HG03432 (cell line): Measurements from ENCODE around the gene POU2AF1.
A peak's percentile ranks its signal among the peaks of the same experiment; 100 is the strongest.

Experiments
- ATAC-seq: cut with Tn5 transposase; IDR thresholded peaks from one replicate; pipeline ENCODE4 v1.9.1; 2021; ENCODE audit warnings: mild to moderate bottlenecking, moderate library complexity; ENCODE audit not compliant: unreplicated experiment

The POU2AF1 gene, protein sequence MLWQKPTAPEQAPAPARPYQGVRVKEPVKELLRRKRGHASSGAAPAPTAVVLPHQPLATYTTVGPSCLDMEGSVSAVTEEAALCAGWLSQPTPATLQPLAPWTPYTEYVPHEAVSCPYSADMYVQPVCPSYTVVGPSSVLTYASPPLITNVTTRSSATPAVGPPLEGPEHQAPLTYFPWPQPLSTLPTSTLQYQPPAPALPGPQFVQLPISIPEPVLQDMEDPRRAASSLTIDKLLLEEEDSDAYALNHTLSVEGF

DNA sequence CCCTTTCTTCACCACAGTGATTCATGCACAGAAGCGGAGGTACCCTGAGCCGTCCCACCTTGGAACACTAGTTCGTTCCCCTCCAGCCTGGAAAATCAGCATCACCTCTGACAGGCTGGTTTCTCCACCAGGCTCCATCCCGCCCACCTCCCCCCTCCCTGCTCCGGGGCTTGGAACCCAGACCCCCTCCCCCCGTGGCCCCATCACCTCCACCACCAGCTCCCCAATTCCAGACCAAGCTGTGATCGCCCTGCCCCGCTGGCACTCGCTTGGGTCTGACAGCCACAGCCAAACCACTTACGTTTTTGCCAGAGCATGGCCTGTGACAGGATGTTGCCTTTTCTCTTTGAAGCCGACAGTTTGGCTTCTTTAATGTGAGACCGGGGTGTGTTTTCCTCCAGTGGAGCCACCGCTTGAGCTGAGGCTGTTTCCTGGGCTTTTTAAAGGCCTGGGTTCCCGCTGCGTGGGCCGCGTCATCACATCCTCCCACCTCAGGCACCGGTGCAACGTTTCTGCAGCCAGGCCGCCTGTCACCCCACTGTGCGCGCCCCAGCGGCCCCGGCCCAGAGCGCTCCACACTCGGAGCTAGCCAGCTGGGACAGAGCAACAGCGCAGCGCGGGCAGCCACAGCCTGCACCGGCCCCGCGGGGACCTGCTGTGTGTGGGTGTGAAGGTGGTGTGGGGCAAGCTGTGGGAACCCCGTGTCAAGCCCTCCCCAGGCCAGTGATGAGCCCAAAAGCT is at the start of gene POU2AF1:
Gene POU2AF1, minus strand, starts transcription at position 415 of the 741 bp plus-strand sequence. Its CDS starts 98 bp downstream, at position 317.
- peak; percentile 75 for ATAC-seq

DNA sequence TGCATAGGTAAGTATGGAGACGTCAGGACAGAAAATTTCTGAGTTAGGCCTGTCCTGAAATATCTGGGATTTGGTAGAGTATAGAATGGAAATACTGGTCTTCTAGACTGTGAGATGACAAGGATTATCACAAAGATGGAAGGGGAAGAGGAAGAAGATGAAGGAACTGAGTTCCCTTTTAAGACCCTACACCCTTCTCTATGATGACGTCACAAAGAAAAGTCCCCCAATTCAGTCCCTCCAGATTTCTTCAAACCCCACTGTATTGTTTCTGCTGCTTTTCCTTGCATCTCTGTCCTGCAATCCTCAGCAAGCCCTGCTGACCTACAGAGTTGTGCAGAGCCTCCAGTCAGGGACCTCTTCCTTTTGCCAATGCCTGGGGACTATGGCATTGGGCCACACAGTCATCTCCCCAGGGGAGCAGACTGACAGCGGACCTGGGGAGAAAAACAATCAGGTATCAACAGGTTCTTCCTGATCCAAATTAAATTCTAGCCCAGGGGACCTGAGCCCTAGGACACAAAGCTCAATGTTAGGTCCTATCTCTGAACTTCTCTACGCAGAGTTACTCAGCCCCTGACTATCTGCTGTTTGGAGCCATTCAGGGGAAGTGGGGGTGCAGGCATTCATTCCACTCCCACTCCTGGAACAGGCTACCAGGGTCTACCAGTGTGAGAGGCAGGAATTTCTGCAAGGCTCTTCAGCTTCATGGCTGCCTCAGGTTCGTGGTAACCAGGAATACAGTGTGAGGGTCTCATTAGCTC is 49.2 kb upstream of the POU2AF1 start:
- ATAC-seq: no peak

DNA sequence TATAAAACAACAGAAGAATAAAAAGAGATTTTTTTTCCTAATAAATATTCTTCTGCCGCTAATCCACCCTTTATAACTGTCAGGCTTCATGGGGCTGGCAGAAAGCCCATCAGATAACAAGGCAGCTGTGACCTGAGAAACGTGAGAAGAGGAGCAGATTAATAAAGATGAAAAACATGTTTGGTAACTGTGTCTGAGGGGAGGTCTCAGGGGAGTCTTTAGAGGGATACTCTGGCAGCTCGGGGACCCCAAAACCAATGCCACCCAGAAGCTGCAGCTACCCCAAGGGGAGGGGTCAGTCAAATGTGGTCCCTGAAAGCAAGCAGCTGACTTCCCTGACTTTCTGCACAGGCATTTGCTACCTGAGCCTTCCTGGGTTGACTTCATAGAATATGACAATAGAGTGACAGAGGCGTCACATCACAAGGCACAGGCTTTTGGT is 48.4 kb upstream of the POU2AF1 start:
- ATAC-seq: no peak

DNA sequence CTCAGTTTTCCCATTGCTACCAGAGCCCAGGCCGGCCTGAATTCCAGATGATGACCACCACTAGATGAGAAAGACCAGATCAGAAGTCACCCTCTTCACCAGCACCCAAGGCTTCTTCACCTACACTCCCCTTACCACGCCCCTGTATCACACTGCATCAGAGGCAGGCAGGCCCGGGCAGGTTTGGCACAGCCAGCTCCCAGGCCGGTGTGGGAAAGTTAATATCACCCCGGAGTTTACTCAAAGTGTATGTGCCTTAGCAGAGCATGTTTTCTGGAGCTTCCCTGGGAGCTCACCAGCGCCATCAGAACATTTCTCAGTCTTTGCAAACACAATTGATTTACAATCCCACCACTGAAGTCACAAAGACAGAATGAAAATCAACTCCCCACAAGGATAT is 47.5 kb upstream of the POU2AF1 start:
- no peak for ATAC-seq

DNA sequence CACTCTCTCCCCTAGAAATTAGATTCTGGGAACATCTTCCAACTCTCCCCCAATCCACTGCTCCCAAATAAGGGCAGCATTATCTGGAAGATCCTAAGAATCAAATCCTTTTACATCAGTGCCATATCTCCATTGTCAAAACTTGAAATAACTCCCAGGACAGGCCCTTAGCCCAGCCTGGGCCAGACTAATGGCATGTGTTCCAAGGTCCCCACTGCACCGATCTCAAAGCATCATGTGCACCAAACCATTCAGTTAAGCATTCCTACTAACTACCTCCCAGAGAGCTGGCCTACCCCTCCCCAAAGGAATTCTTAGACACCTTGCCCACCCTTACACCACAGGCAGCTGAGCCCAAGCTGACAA is 44.2 kb upstream of the POU2AF1 start:
- peak; percentile 10 for ATAC-seq

DNA sequence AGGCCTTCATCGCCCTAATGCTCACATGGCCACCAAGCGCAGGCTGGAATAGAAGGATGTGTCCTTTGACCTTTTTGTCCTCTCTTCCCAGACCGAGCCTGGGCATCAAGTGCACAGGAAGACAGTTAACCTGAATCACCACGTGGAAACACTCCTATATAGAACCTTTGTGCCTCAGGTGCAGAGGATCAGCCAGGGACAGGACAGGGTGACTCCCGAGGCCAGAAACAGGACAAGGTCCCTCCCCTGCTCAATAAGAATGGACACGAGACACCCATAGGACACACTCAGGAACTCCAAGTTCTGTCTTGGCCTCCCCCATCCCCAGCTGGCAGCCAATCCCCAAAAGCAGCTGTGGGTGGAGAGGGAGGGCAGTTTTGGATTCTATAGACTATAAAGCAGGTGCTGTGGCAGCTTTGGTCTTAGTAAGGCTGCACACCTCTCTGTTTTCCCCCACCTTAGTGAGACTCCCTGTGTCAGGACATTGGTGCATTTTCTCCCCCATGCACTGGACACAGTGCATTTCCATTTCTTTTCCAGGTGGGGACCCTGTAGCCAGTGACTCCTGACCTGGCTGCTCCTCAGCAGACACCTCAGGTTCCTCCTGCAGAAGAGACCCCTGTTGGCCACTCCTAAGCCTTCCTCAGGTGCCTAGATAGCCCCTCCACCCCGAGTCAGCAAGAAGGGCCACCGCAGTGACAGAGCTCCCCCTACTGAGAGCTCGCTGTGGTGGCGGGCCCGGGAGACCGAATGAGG is 43.6 kb upstream of the POU2AF1 start:
- peak; percentile 84 for ATAC-seq

DNA sequence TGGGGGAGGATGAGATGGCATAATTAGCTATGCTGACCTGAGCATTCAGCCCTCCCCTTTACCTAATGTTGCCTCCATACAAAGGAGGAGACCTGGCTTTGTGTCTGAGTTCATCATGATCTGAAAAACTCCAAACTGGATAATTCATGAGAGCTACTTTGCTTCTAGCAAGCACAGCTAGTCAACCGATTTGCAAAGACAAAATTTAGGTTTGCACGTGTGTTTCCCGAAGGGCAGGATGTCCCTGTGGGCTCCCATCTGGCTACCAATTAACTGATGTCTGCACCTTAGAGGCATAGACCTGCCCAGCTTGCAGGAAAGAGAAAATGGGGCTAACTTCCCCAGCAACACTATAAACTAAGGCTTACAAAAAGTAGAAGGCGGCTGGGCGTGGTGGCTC is 42.2 kb upstream of the POU2AF1 start:
- ATAC-seq: no peak

DNA sequence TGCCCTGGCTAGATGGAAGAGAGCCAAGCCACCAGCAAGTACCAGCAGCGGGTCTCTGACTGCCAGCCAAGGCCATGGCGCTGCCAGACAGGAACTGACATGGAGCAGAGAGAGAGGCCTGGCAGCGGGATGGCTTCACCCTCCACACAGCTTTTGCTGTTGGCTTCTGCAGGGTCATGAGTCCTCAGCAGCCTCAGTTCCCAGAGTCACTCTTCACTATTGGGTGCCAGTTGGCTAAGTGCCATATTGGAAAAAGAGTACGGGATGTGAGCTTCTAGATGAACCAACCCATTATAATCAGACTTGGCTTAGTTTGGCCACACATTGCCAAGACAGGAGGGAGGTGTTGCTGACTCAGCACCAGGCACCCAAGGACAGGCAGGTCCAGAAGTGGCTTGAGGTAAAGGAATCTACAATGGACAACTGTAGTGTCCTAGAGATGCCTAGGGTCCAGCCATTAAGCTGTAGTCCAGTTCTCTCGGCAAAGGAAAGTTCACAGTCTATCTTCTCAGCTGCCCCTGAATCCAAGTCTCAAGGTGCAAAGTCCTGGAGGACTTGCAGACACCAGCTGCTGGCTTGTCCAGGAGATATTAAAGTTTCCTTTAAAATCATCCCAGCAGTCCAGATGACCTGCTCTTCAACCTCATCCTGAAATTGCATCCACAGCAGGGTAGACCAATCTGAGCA is 40.7 kb upstream of the POU2AF1 start:
- ATAC-seq: no peak

DNA sequence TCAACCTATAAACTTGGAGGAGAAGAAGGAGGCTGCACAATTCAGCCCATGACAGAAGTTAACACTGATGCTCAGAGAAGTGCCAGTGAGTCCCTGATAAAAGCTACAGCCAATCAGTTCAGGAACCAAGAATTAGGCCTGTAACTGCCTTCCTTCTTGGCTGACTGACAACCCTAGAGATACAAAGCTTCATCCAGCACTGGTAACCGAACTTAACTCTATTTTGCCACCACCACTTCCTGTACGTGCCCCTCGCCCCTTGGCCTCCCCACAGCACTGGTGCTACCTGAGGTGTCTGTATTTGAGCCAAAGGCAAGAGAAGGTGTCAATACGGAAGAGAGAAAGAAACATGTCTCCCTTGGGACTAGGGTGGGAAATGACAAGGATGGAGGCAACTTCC is 40.1 kb upstream of the POU2AF1 start:
- no peak for ATAC-seq

DNA sequence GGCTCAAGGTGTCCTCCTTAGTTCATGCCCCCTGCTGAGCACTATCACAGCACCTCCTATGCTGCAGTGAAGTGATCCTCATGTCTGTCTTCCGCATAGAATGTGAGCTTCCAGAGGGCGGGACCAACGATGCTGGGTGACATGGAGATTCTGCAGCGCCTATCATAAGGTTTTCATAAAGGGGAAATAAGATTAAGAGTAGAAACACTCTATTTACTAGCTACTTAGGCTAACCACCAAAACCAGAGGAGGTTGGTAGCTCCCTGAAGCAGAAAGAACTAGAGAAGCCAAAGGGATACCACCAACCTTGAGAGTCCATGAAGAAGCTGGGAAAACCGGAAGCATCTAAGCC is 39.3 kb upstream of the POU2AF1 start:
- ATAC-seq: no peak

DNA sequence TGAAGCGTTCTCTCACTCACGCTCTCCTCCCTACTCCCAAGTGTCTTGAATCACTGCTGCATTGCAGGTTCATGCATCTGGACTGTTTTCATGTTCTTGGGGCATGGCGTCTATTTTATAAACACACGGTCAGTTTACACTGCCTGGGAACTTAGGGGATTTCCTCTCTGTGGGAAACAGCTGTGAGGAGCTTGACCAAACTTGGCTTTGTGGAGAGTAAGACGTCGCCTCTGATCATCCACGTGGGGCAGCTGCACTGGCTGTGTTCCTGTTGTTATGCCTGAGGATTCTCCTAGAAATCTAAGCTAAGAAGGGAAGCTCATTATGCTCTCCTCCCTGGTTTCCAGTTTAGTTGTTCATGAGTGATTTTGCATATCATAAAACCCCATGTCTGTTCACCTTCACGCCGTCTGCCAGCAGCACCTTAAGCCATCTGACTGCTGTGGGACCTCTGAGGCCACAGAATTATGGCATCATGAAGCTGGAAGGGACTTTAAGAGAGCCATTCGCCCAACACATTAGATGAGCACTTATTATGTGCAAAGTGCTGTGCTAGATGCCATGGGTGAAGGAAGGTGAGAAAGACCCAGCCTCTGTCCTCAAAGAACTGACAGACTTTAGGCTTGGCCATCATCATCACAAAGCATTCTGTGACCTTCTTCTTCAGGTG is 38.8 kb upstream of the POU2AF1 start:
- ATAC-seq: peak; percentile 48

DNA sequence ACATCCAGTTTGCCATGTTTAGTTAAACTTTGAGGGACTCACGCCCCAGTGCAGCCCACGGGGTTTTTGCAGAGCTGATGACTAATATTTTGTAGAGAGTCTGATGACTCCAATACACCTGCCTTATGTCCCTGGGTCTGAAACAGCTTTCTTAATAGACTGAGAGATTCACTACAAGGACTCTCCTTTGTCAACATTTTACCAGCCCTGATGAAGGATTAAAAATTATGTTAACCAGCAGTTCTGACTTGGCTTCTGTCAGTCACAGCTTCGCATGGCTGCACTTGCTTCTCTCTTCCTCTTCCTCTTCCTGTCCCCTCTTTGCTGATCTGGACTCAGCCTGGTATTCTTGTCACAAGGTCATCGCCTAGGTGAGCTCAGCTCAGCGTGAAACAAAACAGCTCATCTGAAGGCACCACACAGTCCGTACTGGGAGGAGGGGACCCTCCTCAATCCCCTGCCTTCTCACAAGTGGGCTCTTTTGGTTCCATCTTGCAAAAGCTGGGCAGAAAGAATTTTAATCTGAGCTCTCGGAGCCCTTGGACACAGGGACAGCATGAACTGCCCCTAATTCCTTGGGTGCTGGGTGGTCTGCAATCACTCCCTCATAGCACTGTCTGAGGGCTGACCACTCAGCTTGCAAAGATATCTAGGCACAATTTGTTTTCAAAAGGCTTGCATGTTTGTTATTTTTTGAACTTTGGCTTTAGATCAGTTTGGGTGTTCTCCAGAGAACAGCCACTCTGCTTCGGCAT is 38.1 kb upstream of the POU2AF1 start:
- peak; percentile 68 for ATAC-seq

DNA sequence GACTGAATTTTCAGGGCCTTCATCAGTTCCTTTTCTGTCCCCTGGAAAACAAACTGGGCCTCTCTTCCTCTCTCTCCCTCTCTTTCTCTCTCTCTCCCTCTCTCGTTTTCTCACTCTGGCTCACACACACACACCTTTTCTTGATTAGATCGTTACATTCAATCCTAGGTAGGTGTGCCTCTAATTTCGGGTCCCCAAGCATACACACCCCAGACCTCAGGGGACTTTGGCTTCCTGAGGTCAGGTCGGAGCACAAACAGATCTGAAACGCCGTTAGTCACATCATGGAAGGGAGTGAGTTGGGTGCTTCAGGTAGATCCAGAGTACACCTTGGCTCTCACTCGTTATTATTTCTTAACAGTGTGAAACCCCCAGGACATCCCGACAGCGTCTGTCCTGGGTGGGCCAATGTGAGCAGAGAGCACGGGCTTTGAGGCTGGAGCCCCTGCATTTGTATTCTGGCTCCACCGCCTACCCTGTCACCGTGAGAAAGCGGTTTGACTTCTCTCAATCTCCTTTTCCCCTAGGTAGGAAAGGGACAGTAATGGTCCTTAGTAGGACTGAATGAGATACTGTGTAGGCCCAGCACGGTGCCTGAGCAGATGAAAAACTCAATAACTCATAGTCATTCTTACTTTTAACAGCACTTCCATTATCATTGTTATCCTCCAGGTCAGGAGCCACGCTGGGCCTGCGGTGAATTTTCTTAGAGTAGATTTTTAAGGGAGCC is 37.3 kb upstream of the POU2AF1 start:
- peak; percentile 1 for ATAC-seq

DNA sequence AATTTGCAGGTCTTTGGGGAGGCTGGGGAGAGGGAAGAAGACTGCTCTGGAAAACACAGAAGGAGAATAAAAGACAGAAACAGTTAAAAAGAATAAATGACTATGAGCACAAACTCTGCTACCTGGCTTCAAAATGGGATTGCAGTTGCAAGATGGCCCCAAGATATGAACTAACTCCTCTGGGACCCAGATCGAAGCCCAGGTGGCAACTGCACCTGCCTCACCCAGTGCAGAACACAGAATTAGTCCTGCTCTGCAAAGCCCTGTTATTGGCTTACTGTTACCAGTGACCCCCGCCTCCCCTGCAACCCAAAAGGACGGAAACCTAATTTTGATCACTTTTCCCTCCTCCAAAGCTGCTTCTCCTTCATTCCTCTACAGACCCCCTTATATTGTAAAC is 35.9 kb upstream of the POU2AF1 start:
- ATAC-seq: no peak

DNA sequence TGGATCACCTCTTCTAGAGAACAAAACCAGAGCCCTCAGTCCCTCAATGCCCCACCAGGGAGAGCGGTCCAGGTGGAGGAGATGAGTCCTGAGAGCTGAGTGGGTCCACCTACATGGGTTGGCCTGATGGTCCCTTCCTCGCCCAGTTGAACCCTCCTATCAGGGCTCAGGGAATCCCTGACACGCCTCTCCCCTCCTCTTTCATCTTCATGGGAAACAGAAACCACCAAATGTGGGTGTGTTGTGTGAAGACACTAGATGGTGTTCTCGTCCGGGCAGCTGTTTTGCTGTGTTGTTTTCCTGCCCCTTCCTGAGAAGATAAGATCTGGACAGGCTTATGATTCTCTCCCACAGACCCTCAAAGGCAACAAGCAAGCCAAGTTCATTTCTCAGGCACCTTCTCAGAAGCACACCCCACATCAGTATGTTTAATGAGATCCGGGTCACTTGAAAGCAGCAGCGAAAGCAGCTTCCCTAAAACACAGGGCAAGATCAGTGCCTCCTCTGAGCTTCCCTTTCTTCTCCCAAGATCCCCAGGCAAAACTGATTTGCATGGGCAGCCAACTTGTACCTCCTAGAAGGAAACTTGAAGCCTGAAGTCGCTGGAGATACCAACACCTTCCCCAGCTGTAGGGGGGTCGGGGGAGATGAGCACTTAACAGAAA is 35.3 kb upstream of the POU2AF1 start:
- ATAC-seq: peak; percentile 35

DNA sequence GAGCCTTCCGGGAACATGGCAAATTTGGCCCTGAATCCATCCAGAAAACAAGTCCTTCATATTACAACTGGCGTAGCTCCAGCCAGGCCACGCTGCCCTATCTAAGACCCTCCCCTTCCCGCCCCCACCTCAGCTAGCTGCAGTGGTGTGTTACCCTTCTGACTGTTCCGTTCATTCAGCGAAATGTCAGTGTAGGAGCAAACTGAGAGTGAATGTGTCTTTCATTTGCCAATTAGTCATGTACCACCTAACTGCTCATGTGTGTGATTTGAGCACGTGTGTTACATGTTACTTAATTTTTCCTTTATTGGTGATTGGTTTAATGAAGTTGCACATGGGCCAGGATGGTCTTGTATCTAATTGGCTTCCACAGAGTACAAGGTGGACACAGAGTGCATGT is 34.8 kb upstream of the POU2AF1 start:
- ATAC-seq: no peak

DNA sequence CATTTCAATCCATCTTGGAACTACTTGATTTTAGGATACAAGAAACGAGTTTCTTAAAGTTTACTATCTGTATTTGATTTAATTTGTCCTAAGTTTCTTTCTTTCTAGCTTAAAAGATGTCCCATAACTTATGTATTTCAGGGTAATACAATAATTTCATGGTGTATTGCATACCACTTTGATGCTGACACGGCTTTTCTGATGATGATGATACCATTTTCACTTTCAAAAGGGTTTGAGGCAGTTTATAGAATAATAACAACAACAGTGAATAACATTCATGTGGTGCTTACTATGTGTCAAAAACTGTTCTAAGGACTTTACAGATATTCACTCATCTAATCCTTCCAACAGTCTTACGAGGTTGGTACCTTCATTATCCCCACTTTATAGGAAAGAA is 33.2 kb upstream of the POU2AF1 start:
- ATAC-seq: no peak

DNA sequence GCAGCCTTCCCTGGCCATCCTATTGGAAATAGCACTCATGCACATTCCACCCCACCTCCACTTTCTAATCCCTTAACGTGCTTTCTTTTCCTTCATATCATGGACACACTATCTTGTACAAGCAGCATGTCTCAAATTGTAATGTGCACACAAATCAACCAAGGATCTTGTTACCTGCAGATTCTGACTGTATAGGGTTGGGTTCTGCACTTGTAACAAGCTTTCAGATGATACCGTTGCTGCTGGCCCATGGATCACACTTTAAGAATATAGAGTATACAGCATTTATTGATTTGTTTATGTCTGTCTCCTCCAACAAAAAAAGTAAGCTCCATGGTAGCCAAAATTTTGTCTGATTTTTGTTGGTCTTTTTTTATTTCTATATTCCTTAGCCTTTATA is 32.4 kb upstream of the POU2AF1 start:
- ATAC-seq: no peak
